Calu3 (cell line): ENCODE measurements around the gene TIFAB. TPM values are rescaled to one million over a fixed set of nuclear protein-coding genes. Genes with fewer than 3 reads are reported as not detected.

Experiments
- BruUV-seq: library from RNA; stranded (reverse); fragments of 400-500 nt; replicated peaks from 2 replicates; lab custom pipeline; 2021; lab: Mats Ljungman, UMichigan
- CTCF ChIA-PET: fragments of 300-600 bp; sonication (Branson Sonifier 250); formaldehyde crosslinking; loops from one replicate; lab custom pipeline; 2022; ENCODE audit warnings: antibody characterized with exemption; lab: Charles Lee
- DNase-seq: peaks from one replicate; pipeline ENCODE4 v3.0.0; 2022
- H3K27ac Mint-ChIP-seq: one replicate; pipeline ENCODE4 v1.8.0; 2022; ENCODE audit warnings: mixed read lengths; ENCODE audit not compliant: unreplicated experiment
- H3K27me3 Mint-ChIP-seq: one replicate; pipeline ENCODE4 v1.8.0; 2022; ENCODE audit warnings: mixed read lengths; ENCODE audit not compliant: unreplicated experiment
- H3K36me3 Mint-ChIP-seq: one replicate; pipeline ENCODE4 v1.8.0; 2022; ENCODE audit warnings: mild to moderate bottlenecking, moderate library complexity, mixed read lengths; ENCODE audit not compliant: insufficient read depth, unreplicated experiment
- H3K4me1 Mint-ChIP-seq: one replicate; pipeline ENCODE4 v1.8.0; 2022; ENCODE audit warnings: mild to moderate bottlenecking, low read depth, mixed read lengths; ENCODE audit not compliant: unreplicated experiment
- H3K4me3 Mint-ChIP-seq: one replicate; pipeline ENCODE4 v1.8.0; 2022; ENCODE audit warnings: mild to moderate bottlenecking, low read depth, moderate library complexity, mixed read lengths; ENCODE audit not compliant: unreplicated experiment
- H3K9me3 Mint-ChIP-seq: one replicate; pipeline ENCODE4 v1.8.0; 2022; ENCODE audit warnings: low read depth, mixed read lengths; ENCODE audit not compliant: unreplicated experiment
- intact Hi-C: fragments of 100-400 bp; cut with micrococcal nuclease; formaldehyde crosslinking; loops from one replicate; pipeline ENCODE4 v1.10.0; 2022; ENCODE audit not compliant: unreplicated experiment
- total RNA-seq: library from RNA; stranded (reverse); gene quantifications from 2 replicates; pipeline ENCODE4 v1.2.3, GENCODE V29; 2022
- TF ChIP-seq, protein P1 (sequence below): fragments of 200-600 bp; IDR thresholded peaks from one replicate; pipeline ENCODE4 v1.8.0; 2022; ENCODE audit warnings: antibody characterized with exemption; ENCODE audit not compliant: unreplicated experiment

TIFAB gene
- total RNA-seq, 1 experiment from 2014 or later: not detected

DNA sequence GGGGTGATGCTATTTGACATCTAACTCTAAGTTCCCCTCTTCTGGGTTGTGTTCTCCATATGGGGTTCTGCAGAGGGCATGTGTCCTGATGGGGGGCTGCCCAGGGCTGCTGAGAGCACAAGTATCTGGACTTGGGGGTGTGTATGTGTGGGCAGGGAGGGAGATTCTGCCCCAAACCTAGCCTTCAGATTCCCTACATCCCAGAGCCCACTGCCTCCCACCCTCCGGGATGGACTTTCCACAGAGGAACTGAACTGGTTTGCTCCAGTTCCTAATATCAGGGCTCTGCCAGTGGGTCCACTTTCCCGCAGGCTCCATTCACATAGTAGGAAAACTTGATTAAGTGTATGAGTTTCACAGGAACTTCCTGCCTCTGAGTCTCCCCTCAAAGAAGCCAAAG, 16.4 kb upstream of the TIFAB start:
- Mint-ChIP-seq H3K9me3 (no peaks in the 10 kb centered on the region), H3K36me3 (no peaks in the 10 kb centered on the region), H3K27ac (no peak overlapping the region), H3K27me3 (no peaks in the 10 kb centered on the region), H3K4me3 (no peak overlapping the region), H3K4me1 (peaks cover 8% of the 10 kb centered on the region)
- DNase-seq: no peak
- TF ChIP-seq, protein P1, sequence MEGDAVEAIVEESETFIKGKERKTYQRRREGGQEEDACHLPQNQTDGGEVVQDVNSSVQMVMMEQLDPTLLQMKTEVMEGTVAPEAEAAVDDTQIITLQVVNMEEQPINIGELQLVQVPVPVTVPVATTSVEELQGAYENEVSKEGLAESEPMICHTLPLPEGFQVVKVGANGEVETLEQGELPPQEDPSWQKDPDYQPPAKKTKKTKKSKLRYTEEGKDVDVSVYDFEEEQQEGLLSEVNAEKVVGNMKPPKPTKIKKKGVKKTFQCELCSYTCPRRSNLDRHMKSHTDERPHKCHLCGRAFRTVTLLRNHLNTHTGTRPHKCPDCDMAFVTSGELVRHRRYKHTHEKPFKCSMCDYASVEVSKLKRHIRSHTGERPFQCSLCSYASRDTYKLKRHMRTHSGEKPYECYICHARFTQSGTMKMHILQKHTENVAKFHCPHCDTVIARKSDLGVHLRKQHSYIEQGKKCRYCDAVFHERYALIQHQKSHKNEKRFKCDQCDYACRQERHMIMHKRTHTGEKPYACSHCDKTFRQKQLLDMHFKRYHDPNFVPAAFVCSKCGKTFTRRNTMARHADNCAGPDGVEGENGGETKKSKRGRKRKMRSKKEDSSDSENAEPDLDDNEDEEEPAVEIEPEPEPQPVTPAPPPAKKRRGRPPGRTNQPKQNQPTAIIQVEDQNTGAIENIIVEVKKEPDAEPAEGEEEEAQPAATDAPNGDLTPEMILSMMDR: no peak
- intact Hi-C loops: loop anchor here (5.0 kb wide), 1 partner anchor 259 kb away; no protein-coding TSS in a partner anchor
- no TSS peak for BruUV-seq
- CTCF ChIA-PET: interaction anchor here (3.8 kb wide), 1 partner anchor 83 kb away, joined by 101 read pairs; no protein-coding TSS in a partner anchor

DNA sequence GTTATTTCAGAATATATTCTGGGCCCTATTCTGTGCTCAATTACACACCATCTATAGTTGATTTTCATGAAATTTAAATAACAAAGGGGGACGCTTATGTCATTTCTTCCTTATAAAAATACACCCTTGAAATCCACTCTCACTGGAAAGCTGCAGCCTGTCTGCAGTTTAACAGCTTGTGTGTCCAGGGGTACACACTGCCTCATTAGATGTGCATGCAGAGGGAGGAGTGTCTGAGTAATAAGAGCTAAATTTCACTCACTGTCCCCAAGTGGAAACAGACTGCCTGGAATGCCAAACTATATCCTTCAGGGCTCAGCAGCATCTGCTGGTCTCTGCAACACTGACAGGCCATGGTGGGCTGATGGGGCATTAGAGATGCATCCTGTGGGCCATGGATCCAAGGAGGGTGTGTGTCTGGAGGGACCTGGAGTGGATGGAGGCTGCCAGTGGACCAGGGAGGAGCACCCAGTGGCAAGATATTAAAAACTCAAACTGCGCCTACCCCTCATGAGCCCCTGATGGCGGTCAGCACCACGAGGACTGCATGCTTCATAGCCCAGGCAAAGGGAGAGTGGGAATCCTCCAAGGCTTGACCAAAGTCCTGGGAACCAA, 15.8 kb upstream of the TIFAB start:
- H3K27me3 Mint-ChIP-seq: no peaks in the 10 kb centered on the region
- peaks cover 8% of the 10 kb centered on the region for H3K4me1 Mint-ChIP-seq
- H3K36me3 Mint-ChIP-seq: no peaks in the 10 kb centered on the region
- H3K27ac Mint-ChIP-seq: no peak overlapping the region
- H3K4me3 Mint-ChIP-seq: no peak overlapping the region
- CTCF ChIA-PET: interaction anchor here (2.7 to 3.8 kb wide), 2 partner anchors 84 to 93 kb away, joined by 6 to 101 read pairs; no protein-coding TSS in a partner anchor
- no TSS peak for BruUV-seq
- intact Hi-C loops: loop anchor here (5.0 kb wide), 1 partner anchor 259 kb away; no protein-coding TSS in a partner anchor
- TF ChIP-seq, protein P1: no peak
- DNase-seq: no peak
- H3K9me3 Mint-ChIP-seq: no peaks in the 10 kb centered on the region

DNA sequence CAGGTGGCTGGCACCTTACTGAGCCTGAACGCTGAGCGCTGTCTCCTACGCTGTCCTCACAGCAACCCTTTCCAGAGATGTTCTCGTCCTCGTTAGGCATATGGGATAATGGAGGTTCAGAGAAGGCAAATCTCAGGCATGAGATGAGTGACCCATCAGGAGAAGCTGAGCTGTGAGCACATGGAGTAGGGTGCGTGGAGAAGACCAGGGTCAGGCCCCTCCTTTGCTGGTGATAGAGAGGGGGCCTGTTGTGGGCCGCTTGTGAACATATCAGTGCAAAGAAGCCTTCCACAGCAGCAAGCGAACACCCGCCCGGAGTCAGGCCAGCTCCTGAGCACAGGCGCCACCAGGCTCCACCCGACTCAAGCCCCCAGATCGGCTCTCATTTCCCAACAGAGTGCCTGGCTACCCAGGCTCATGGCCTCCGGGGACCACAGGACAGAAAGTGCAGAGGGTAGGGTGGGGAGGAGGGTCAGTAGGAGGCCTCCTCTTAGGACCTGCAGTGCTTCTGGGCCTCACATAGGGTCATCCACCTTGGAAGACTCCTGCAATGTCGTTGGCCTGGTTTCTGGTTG, 15.0 kb upstream of the TIFAB start:
- Mint-ChIP-seq H3K9me3 (no peaks in the 10 kb centered on the region), H3K4me1 (peaks cover 8% of the 10 kb centered on the region), H3K27ac (no peak overlapping the region), H3K36me3 (no peaks in the 10 kb centered on the region), H3K4me3 (no peak overlapping the region), H3K27me3 (peaks cover 7% of the 10 kb centered on the region)
- BruUV-seq: no TSS peak
- DNase-seq: no peak
- intact Hi-C loops: loop anchor here (5.0 kb wide), 1 partner anchor 260 kb away; no protein-coding TSS in a partner anchor
- CTCF ChIA-PET: interaction anchor here (1.0 to 3.8 kb wide), 5 partner anchors 15 to 99 kb away, joined by 3 to 101 read pairs (median 8); no protein-coding TSS in a partner anchor
- TF ChIP-seq, protein P1: no peak

DNA sequence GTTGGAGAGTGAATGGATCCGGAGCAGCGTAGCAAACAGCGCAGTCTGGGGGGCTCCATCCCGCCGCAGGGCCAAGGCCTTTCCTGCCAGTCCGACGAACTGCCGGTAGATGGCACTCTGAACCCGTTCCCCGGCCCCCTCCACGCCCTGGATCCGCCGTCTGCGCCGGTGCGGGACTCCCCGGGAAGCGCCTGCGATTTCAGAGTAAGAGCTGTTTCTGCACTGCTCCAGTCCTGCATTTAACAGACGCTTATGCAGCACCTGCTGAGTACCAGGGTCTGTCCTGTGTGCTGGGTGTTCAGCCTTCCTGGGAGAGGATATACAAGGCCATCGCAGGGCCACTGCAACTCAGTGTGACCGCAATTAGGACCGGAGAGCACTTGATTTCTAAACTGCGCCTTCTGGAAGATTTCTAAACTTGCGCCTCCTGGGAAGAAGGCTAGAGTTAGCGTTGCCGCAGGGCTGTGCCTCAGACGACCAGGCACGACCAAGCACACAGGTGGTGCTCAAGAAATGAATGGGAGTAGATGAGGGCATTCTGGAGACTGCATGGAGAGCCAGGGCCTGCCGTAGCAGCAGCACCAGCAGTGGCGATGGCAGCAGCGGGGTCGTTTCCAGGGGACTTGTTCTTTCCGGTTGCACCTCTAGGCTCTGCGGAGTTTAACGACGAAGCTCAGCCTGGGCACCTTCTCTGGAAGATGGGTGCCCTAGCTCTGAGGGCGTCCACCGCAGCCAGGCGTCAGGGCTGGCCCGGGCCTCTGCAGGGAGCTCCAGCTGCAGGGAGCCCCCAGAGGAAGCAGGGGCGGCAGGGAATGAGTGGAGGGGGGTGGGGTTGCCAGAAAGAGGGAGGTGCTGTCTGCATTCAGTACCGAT, 14.3 kb upstream of the TIFAB start:
- no peaks in the 10 kb centered on the region for H3K36me3 Mint-ChIP-seq
- no peak overlapping the region for H3K27ac Mint-ChIP-seq
- peaks cover 8% of the 10 kb centered on the region for H3K4me1 Mint-ChIP-seq
- no TSS peak for BruUV-seq
- H3K27me3 Mint-ChIP-seq: peaks cover 14% of the 10 kb centered on the region
- intact Hi-C loops: loop anchor here (1.0 to 5.0 kb wide), 2 partner anchors 86 to 261 kb away; no protein-coding TSS in a partner anchor
- TF ChIP-seq, protein P1: peak; percentile 88
- H3K4me3 Mint-ChIP-seq: peak overlapping the region; percentile 51
- peak; percentile 87 for DNase-seq
- H3K9me3 Mint-ChIP-seq: no peaks in the 10 kb centered on the region
- CTCF ChIA-PET: interaction anchor here (0.6 to 3.8 kb wide), 12 partner anchors 9 to 434 kb away, joined by 3 to 101 read pairs (median 5); no protein-coding TSS in a partner anchor
